Activated T-helper 17 cell treated with anti-CD3 and anti-CD28 coated beads, Interleukin-2, amount 50 U/mL, for 72 hours (primary cell): ENCODE measurements around the gene EXOC3L4. TPM values are rescaled to one million over a fixed set of nuclear protein-coding genes. Genes with fewer than 3 reads are reported as not detected.

ENCODE experiments used
- ATAC-seq: fragments of 150-1000 bp; cut with Tn5 transposase; replicated peaks from 2 replicates; pipeline ENCODE4 v1.10.0; 2021; ENCODE audit warnings: mild to moderate bottlenecking, moderate library complexity
- H3K27ac Mint-ChIP-seq: one replicate; pipeline ENCODE4 v1.8.0; 2022; ENCODE audit warnings: mixed read lengths
- H3K27me3 Mint-ChIP-seq: one replicate; pipeline ENCODE4 v1.8.0; 2022; ENCODE audit warnings: mixed read lengths
- H3K36me3 Mint-ChIP-seq: one replicate; pipeline ENCODE4 v1.8.0; 2022; ENCODE audit warnings: low read depth, mild to moderate bottlenecking, mixed read lengths
- H3K4me1 Mint-ChIP-seq: one replicate; pipeline ENCODE4 v1.8.0; 2022; ENCODE audit warnings: mixed read lengths
- H3K4me3 Mint-ChIP-seq: one replicate; pipeline ENCODE4 v1.8.0; 2022; ENCODE audit warnings: mild to moderate bottlenecking, mixed read lengths
- H3K9me3 Mint-ChIP-seq: one replicate; pipeline ENCODE4 v1.8.0; 2022; ENCODE audit warnings: mixed read lengths
- total RNA-seq, 2 donors: library from RNA; stranded (reverse); gene quantifications; one replicate each; pipeline ENCODE4 v1.2.3, GENCODE V29; 2022

EXOC3L4 gene
- total RNA-seq, 2 donors from 2014 or later = not detected

DNA sequence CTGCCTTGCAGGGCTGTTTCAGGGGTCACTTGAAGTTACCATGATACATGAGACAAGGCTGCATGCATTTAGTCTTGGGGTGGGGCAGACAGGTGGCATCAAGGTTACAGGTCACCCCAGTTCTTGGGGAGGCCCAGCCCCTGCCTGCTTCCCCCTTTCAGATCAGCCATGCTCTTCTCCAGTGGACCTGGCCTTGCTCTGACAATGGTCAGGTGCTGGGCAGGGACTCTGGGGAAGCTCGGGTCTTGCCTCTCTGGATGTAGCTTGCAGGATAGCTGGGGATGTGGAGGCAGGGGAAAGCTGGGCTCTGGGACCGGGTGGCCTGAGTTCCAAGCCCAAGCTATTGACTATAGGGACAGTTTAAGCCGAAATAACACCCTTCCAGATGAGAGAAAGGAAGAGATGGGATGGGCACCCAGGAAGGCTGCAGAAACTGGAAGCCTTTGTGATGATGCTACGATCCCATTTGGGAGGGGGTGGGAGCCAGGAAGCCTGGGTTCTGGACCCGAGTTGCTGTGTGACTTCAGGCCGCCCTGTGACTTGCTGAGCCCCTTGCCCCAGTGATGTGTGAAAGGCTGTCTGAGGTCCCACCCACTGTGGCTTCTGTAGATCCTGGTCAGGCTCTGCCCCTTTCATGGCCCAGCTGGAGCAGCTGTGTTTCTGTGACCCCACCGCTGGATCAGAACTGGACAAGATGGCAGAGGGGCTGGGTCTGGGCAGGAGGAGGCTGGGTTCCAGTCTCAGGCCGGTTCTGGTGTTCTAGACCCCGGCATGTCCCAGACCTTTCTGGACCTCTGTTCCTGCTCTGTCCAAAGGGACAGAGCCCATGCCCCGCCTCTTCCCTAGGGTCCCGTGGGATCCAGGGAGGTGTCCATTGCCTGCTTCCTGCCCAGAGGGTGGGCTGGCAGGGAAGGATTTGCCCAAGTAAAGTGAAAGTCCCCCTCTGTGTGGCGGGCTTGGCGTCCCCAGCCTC lies 30.9 kb downstream of the EXOC3L4 start:
- Mint-ChIP-seq H3K4me3 (no peak overlapping the region), H3K9me3 (no peaks in the 10 kb centered on the region), H3K4me1 (no peaks in the 10 kb centered on the region), H3K27ac (no peak overlapping the region), H3K27me3 (peaks cover 14% of the 10 kb centered on the region), H3K36me3 (no peaks in the 10 kb centered on the region)
- no peak for ATAC-seq

DNA sequence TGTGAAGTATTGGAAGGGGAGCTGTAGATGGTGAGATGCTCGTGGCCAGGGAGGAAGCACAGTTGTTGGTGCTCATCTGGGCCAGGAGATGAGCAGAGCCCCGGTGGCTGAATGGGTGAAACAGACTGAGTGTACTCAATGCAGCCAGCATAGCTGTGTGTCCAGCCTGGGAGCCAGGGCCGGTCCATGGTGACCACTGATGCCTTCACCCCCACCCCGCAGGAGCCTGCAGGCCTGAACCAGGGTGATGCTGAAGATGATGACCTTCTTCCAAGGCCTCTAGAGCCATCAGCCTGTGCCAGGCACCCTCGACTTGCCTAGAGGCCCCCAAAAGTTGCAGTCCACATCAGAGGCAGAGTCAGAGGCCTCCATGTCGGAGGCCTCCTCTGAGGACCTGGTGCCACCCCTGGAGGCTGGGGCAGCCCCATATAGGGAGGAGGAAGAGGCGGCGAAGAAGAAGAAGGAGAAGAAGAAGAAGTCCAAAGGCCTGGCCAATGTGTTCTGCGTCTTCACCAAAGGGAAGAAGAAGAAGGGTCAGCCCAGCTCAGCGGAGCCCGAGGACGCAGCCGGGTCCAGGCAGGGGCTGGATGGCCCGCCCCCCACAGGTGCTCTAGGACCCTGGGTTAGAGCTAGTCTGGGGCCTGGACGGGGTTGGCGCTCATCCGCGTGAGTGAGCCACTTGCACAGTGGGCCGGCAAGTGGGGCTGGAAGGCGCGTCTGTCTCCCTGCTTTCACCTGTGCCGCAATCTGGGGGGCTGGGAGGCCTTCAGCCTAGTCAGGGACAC lies 31.8 kb downstream of the EXOC3L4 start:
- ATAC-seq = no peak
- H3K36me3 Mint-ChIP-seq = no peaks in the 10 kb centered on the region
- H3K27ac Mint-ChIP-seq = no peak overlapping the region
- no peaks in the 10 kb centered on the region for H3K4me1 Mint-ChIP-seq
- H3K4me3 Mint-ChIP-seq = no peak overlapping the region
- no peaks in the 10 kb centered on the region for H3K9me3 Mint-ChIP-seq
- peaks cover 11% of the 10 kb centered on the region for H3K27me3 Mint-ChIP-seq

DNA sequence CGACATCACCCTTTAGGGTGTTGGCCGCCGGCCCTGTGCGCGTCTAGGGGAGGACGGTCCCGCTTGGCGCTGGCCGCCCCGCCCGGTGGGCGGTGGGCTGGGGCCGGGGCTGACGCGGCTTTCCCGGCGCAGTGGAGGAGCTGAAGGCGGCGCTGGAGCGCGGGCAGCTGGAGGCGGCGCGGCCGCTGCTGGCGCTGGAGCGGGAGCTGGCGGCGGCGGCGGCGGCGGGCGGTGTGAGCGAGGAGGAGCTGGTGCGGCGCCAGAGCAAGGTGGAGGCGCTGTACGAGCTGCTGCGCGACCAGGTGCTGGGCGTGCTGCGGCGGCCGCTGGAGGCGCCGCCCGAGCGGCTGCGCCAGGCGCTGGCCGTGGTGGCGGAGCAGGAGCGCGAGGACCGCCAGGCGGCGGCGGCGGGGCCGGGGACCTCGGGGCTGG lies 32.4 kb downstream of the EXOC3L4 start:
- H3K27ac Mint-ChIP-seq = no peak overlapping the region
- no peaks in the 10 kb centered on the region for H3K36me3 Mint-ChIP-seq
- no peak for ATAC-seq
- H3K27me3 Mint-ChIP-seq = peaks cover 8% of the 10 kb centered on the region
- H3K9me3 Mint-ChIP-seq = no peaks in the 10 kb centered on the region
- no peak overlapping the region for H3K4me3 Mint-ChIP-seq
- no peaks in the 10 kb centered on the region for H3K4me1 Mint-ChIP-seq

DNA sequence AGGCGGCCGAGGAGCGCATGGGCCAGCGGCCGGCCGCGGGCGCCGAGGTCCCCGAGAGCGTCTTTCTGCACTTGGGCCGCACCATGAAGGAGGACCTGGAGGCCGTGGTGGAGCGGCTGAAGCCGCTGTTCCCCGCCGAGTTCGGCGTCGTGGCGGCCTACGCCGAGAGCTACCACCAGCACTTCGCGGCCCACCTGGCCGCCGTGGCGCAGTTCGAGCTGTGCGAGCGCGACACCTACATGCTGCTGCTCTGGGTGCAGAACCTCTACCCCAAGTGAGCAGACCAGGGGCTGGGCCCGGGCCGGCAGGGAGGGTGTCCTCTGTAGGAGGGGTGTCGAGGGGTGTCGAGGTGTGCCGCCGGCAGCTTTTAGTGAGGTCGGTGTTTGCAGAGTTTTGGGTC lies 32.8 kb downstream of the EXOC3L4 start:
- H3K4me3 Mint-ChIP-seq = no peak overlapping the region
- H3K9me3 Mint-ChIP-seq = no peaks in the 10 kb centered on the region
- no peaks in the 10 kb centered on the region for H3K36me3 Mint-ChIP-seq
- no peak for ATAC-seq
- H3K27me3 Mint-ChIP-seq = peaks cover 8% of the 10 kb centered on the region
- H3K27ac Mint-ChIP-seq = no peak overlapping the region
- no peaks in the 10 kb centered on the region for H3K4me1 Mint-ChIP-seq

DNA sequence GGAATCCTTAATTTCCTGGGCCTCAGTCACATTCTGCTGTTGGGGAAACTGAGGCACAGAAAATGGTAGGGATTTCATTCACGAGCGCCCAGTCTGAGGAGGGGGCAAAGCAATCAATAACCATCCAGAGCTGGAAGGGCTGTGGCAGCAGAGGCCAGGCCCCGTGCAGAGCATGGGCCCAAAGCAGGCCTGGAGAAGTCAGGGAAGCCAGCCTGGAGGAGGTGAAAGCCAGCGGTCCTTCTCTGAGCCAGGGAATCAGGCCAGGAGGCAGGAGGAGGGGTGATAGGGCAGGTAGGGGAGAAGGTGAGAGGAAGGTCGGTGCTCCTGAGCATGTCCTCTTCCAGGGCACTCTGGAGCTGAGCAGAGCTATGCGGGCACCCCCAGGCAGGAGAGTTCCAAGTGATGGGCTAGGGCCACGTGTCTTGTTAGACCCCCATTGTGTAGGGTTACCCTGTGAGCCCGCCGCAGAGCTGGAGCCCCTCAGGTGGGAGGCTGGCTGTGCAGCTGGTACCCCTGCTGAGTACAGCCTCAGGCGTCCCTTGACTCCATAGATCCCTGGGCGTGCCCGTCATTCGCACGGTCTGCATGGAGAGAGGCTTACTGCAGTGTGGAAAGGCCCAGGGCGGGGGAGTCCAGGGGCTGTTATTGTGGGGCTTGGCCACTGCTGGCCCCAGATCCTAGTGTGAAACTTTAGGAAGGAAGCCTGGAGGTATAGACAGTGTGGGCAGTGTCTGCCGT lies 33.5 kb downstream of the EXOC3L4 start:
- no peak overlapping the region for H3K4me3 Mint-ChIP-seq
- no peaks in the 10 kb centered on the region for H3K36me3 Mint-ChIP-seq
- H3K27me3 Mint-ChIP-seq = peaks cover 8% of the 10 kb centered on the region
- no peaks in the 10 kb centered on the region for H3K9me3 Mint-ChIP-seq
- no peak for ATAC-seq
- H3K4me1 Mint-ChIP-seq = no peaks in the 10 kb centered on the region
- no peak overlapping the region for H3K27ac Mint-ChIP-seq

DNA sequence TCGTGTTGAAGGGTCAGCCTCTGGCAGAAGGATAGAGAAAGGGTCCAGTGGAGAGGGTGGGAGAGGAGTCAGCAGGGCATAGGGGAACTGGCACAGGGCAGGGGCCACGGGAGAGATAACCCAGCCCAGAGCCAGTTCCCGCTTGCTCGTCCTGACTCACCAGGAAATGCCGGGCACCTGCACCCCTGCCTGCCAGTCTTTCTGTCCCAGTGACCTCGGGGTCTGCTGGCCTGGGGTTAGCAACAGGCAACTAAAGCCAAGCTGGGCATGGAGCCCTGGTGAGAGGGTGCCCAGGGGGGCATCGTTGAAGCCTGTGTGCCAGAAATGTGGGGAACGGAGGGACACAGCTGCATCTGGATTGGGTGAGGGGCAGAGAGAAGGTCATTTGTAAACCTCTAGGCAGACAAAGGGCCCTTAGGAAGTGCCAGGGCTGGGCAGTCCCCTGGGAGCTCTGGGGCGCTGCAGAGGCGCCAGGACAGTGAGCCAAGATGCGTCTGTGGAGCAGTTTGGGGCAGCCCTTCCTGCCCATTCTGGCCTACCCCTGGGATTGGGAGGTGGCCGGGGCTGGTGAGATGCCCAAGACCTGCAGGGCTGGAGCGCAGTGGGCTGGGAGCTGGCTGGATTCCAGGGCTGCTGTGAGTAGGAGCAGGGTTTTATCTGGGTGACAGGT lies 34.2 kb downstream of the EXOC3L4 start:
- Mint-ChIP-seq H3K27ac (no peak overlapping the region), H3K4me3 (no peak overlapping the region), H3K27me3 (peaks cover 8% of the 10 kb centered on the region), H3K4me1 (no peaks in the 10 kb centered on the region), H3K36me3 (no peaks in the 10 kb centered on the region), H3K9me3 (no peaks in the 10 kb centered on the region)
- ATAC-seq = no peak

DNA sequence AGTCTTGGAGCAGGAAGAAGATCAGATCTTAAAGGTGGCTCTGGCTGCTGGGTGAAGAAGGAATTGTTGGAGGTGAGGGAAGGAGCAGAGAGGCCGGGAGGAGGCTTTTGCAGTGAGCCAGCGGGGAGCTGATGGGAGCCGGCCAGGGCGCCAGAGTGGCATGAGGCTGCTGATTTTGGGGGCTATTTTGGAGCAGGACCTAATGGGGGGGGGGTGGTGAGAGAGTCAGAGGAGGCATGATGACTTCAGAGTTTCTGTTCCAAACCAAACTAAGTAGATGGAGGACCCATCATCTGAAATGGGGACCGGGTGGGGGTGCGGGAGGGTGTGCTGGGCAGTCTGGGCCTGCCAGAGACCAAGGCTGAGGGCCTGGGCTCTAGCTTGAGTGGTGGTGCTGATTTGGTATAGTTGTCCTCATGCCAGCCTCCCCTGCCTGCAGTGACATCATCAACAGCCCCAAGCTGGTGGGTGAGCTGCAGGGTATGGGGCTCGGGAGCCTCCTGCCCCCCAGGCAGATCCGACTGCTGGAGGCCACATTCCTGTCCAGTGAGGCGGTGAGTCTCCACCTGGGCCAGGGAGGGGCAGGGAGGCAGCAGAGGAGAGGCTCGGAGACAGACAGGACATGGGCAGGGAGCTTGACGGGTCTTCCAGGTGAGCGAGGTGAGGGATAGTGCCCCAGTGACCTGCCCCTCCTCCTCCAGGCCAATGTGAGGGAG lies 34.9 kb downstream of the EXOC3L4 start:
- peaks cover 4% of the 10 kb centered on the region for H3K27me3 Mint-ChIP-seq
- no peak overlapping the region for H3K27ac Mint-ChIP-seq
- no peaks in the 10 kb centered on the region for H3K9me3 Mint-ChIP-seq
- no peaks in the 10 kb centered on the region for H3K4me1 Mint-ChIP-seq
- no peak for ATAC-seq
- H3K4me3 Mint-ChIP-seq = no peak overlapping the region
- H3K36me3 Mint-ChIP-seq = no peaks in the 10 kb centered on the region

DNA sequence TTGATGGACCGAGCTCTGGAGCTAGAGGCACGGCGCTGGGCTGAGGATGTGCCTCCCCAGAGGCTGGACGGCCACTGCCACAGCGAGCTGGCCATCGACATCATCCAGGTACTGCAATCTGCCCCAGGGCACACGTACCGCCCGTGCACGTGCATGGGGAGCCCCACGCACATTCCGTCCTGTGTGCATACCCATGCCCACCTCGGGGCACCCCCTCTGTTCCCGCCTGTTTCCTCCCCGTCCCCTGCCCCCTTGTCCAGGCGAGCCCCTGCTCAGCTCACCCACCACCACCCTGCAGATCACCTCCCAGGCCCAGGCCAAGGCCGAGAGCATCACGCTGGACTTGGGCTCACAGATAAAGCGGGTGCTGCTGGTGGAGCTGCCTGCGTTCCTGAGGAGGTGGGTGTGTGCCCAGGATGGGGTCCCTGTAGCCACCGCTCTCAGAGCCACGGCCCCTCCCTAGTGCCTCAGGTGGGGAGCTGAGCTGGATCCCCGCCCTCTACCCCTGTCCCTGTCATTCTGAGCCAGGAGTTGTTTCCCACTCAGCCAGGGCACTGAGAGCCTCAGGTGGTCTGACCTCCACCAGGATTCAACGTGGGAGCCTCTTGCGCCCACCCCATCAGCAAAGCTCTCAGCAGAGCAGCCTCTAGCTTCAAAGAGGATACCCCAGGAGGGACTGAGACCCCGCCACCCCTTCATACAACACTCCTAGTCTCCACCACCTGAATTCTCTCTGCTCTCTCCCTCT lies 35.7 kb downstream of the EXOC3L4 start:
- Mint-ChIP-seq H3K27ac (no peak overlapping the region), H3K9me3 (no peaks in the 10 kb centered on the region), H3K27me3 (peaks cover 4% of the 10 kb centered on the region), H3K36me3 (no peaks in the 10 kb centered on the region), H3K4me1 (no peaks in the 10 kb centered on the region), H3K4me3 (no peak overlapping the region)
- ATAC-seq = no peak

DNA sequence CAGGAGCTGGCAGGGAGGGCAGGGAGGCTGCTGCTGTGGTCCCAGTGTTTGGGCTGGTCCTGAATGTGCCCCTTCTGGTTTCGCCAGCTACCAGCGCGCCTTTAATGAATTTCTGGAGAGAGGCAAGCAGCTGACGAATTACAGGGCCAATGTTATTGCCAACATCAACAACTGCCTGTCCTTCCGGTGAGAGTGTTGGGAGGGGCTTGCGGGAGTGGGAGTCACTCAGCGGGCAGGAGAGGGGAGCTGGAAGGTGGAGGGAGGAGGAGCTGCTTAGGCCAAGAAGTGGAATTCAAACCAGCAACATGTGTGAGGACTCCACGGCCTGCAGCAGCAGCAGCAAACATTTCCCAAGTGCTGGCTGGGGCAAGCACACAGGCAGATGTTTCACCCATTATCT lies 36.4 kb downstream of the EXOC3L4 start:
- no peak overlapping the region for H3K4me3 Mint-ChIP-seq
- H3K4me1 Mint-ChIP-seq = no peaks in the 10 kb centered on the region
- no peak for ATAC-seq
- H3K27me3 Mint-ChIP-seq = peaks cover 4% of the 10 kb centered on the region
- no peak overlapping the region for H3K27ac Mint-ChIP-seq
- H3K9me3 Mint-ChIP-seq = no peaks in the 10 kb centered on the region
- no peaks in the 10 kb centered on the region for H3K36me3 Mint-ChIP-seq

DNA sequence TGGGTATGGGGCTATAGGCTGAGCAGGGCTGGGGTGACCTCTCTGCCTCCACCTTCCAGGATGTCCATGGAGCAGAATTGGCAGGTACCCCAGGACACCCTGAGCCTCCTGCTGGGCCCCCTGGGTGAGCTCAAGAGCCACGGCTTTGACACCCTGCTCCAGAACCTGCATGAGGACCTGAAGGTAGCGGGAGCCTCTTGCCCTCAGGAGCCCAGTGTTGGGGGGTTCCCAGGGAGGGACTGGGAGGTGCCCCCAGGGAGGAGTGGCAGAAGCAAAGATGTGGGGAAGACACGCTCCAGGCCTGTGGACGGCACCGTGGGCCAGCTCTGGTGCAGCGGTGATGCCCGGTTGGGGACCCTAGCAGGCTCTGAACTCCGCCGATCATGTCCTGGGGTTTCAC lies 37.1 kb downstream of the EXOC3L4 start:
- Mint-ChIP-seq H3K27ac (no peak overlapping the region), H3K9me3 (no peaks in the 10 kb centered on the region), H3K4me1 (no peaks in the 10 kb centered on the region), H3K27me3 (peaks cover 4% of the 10 kb centered on the region), H3K4me3 (no peak overlapping the region), H3K36me3 (no peaks in the 10 kb centered on the region)
- ATAC-seq = no peak

DNA sequence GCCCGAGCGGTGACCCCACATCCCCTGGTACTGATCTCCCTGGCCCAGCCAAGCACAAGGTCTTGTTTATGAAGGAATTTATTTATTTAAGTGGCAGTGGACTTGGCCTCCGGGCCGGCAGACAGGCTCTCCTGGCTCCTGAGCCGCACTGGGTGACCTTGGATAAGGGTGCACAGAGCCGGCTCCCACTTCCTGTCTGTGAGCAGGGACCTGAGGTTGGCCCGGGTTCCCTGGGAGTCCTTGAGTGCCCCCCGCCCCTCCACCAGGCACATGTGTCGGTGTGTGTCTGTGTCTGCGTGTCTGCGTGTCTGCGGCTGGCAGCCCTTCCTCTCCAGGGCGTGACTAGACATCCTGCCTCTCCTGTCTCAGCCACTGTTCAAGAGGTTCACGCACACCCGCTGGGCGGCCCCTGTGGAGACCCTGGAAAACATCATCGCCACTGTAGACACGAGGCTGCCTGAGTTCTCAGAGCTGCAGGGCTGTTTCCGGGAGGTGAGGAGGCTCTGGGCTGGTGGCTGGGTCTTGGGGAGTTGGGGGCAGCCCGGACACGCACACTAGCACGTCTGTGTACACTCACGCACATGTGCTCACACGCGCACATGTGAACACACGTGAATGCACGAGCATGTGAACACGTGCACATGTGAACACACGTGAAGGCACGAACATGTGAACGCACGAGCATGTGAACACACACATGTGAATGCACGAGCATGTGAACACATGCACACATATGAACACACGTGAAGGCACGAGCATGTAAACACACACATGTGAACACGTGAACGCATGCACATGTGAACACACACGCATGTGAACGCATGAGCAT lies 38.1 kb downstream of the EXOC3L4 start:
- Mint-ChIP-seq H3K27ac (no peak overlapping the region), H3K27me3 (peaks cover 4% of the 10 kb centered on the region), H3K4me1 (no peaks in the 10 kb centered on the region), H3K9me3 (no peaks in the 10 kb centered on the region), H3K36me3 (no peaks in the 10 kb centered on the region), H3K4me3 (no peak overlapping the region)
- no peak for ATAC-seq
